Cardiac fibroblast (primary cell): ENCODE results near the gene COL23A1.

ENCODE experiments used
- DNase-seq, 2 donors: peaks; one replicate each; pipeline versions ENCODE4 v3.0.0 to v3.0.0-alpha.2; 2010; ENCODE audit warnings: low read depth in 2 of 2
- H3K4me3 ChIP-seq, 2 donors: replicated peaks in 1 of 2; 1 replicate in 1 of 2; 2 replicates in 1 of 2; pipeline ENCODE4 v1.5.1; 2011; ENCODE audit warnings: low read depth in 2 of 2, low read length in 2 of 2, mild to moderate bottlenecking in 2 of 2, moderate library complexity in 1 of 2
- TF ChIP-seq, protein P1 (sequence below): IDR thresholded peaks from one replicate; pipeline ENCODE4 v1.5.1; 2011; ENCODE audit warnings: low read depth, mild to moderate bottlenecking, low read length, inconsistent platforms

COL23A1 gene

DNA sequence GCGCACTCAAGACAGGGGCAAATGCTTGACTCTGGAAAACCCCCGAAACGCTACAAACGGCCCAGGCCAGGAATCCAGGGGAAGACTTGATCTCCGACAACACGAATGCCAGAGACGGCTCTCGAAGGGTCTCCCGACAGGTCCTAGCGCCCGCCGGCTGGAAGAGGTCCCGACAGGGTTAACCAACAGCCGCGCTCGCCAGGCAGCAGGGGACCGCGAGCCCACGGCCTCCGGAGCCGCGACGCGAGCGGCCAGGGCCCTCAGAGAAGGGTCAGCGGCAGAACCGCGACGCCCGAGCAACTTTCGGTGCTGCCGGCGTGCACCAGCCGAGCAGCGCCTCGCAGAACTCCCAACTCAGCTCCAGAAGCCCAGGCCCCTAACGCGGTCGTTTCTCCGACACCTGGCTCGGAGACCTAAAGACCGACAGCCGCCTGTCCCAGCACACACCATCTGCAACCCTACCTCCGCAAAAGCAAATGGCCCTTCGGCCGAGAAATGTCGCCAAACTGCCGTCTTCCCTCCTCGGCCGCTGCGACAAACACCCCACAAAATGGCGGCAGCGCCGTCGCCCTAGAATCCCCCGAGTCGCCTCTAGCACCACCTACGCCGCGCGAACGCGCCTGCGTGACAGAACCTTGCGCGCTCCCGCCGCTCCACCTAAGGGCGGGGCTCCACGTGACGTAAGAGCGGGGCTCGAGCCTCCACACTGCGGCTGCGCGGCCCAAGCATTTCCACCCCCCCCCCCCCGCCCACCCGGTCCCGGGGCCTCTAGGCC, 36.5 kb upstream of the COL23A1 start, which contains the start of gene CLK4:
CLK4 (minus strand) TSS at position 567 of the 775 bp plus-strand sequence. CDS start 3,634 bp downstream, outside the sequence.
- H3K4me3 ChIP-seq = peak within 1 kb of the TSS; percentile 71 to 90
- peak; percentile 94 to 96 for DNase-seq
- TF ChIP-seq, protein P1, sequence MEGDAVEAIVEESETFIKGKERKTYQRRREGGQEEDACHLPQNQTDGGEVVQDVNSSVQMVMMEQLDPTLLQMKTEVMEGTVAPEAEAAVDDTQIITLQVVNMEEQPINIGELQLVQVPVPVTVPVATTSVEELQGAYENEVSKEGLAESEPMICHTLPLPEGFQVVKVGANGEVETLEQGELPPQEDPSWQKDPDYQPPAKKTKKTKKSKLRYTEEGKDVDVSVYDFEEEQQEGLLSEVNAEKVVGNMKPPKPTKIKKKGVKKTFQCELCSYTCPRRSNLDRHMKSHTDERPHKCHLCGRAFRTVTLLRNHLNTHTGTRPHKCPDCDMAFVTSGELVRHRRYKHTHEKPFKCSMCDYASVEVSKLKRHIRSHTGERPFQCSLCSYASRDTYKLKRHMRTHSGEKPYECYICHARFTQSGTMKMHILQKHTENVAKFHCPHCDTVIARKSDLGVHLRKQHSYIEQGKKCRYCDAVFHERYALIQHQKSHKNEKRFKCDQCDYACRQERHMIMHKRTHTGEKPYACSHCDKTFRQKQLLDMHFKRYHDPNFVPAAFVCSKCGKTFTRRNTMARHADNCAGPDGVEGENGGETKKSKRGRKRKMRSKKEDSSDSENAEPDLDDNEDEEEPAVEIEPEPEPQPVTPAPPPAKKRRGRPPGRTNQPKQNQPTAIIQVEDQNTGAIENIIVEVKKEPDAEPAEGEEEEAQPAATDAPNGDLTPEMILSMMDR = no peak

DNA sequence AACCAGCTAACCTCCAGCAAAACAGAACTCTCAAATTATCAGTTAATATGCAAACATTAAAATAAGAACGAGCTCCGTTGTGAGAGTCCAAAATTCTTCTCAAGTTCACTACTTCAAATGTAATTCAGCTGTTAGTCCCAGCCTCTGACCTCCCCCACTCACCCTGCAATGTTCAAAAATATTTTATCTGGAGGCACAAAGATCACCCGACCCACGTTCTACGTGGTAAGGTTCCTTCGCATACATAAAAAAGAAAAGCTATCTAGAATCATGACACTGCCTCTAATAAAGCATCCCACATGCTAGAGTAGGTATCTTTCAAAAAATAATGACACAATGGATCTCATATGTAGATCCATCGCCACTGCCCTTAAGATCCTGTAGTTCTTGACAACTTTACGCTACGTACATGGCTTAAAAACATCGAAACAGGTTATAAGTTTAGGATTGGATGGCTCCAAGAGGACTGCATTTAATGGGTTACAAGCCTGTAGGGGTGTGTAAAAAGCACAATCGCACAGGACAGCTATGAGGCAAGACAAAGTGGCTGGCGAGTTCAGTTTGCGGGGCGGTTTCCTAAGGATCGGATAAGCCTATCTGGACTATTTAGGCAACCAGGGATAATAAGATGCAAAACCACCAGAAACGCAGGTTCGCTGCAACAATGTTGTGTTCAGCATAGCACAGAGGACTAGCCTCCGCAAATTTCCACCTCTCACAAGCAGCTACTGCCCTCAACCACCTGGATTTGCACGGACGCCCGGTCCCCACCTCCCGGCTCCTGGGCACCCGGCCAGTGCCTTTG, 35.7 kb upstream of the COL23A1 start:
- peak overlapping the region; percentile 71 to 90 for H3K4me3 ChIP-seq
- DNase-seq = peak; percentile 59
- TF ChIP-seq, protein P1 = no peak

DNA sequence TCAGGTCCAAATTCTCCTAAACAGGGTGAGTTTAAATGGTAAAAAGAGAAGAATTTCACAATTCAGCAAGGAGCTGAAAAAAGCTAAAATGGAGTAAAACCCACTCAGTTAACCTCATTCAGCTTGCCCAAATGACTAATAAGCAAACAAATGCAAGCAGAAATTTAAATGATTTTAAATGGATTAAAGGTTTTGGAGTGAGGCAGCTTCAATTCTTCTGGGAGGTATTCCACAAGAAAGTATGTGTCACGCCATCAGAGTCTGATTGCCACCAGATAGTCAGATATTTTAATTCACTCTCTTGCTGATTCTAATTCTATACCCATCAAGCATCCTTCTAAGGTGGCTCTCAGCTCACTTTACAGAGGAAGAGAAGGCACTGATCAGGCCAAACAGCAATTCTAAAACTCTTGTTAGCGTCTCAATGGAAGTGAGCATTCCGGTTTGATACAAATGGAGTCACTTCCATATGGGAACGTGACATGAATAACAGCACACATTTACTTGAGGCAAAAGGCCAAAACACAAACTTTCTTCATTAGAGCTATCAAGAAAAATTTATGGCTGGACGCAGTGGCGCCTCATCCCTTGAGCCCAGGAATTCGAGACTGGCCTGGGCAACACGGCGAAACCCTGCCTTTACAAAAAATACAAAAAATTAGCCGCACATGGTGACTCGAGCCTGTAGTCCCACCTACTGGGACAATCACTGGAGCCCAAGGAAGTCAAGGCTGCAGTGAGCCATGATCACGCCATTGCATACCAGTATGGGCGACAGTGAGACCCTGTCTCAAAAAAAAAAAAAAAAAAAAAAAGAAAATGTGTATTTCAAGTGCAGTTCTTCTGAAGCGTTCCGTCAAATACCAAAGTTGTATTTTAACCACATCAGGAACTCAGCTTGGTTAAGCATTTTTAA, 34.7 kb upstream of the COL23A1 start:
- peak; percentile 8 to 46 for DNase-seq
- peak overlapping the region; percentile 71 to 90 for H3K4me3 ChIP-seq
- TF ChIP-seq, protein P1 = no peak

- no peak for DNase-seq
- TF ChIP-seq, protein P1 = no peak
Observed at GRCh38 chr5:178622679-178623247, 32.6 kb upstream of the COL23A1 start.

GRCh38 chr5:178619390-178619789, 29.2 kb upstream of the COL23A1 start:
- no peak overlapping the region for H3K4me3 ChIP-seq
- DNase-seq = no peak
- TF ChIP-seq, protein P1 = no peak

More at GRCh38 chr5:178622679-178623247, 32.6 kb upstream of the COL23A1 start:
- H3K4me3 ChIP-seq = no peak overlapping the region

GRCh38 chr5:178612299-178612698, 22.1 kb upstream of the COL23A1 start:
- TF ChIP-seq, protein P1 = no peak
- DNase-seq = no peak
- H3K4me3 ChIP-seq = no peak overlapping the region
